Ascending aorta (tissue), 2 donors: ENCODE data around the gene PRIM1. TPM values are rescaled to one million over a fixed set of nuclear protein-coding genes. Genes with fewer than 3 reads are reported as not detected.

ENCODE experiments used
- DNase-seq, 2 donors: peaks; one replicate each; pipeline ENCODE4 v3.0.0-alpha.2; 2019; ENCODE audit warnings: low spot score in 2 of 2
- H3K27ac ChIP-seq, 2 donors: fragments of 200-600 bp; sonication (generic); one replicate each; pipeline ENCODE4 v1.5.1; 2016 to 2017; ENCODE audit warnings: mild to moderate bottlenecking in 1 of 2
- H3K27me3 ChIP-seq: fragments of 200-600 bp; sonication (generic); one replicate; pipeline ENCODE4 v1.5.1; 2017
- H3K36me3 ChIP-seq, 2 donors: fragments of 200-600 bp; sonication (generic); one replicate each; pipeline ENCODE4 v1.5.1; 2016
- H3K4me1 ChIP-seq, 2 donors: fragments of 200-600 bp; sonication (generic); one replicate each; pipeline ENCODE4 v1.5.1; 2016 to 2017; ENCODE audit warnings: mild to moderate bottlenecking in 1 of 2
- H3K4me3 ChIP-seq, 2 donors: fragments of 200-600 bp; sonication (generic); one replicate each; pipeline ENCODE4 v1.5.1; 2016 to 2017; ENCODE audit warnings: mild to moderate bottlenecking in 1 of 2
- H3K9me3 ChIP-seq, 2 donors: fragments of 200-600 bp; sonication (generic); one replicate each; pipeline ENCODE4 v1.5.1; 2016
- CTCF ChIP-seq, 3 experiments: fragments of 200-600 bp in 2 of 3; fragments of 450-650 bp in 1 of 3; sonication (generic) in 2 of 3; IDR thresholded peaks; one replicate each; pipeline ENCODE4 v1.5.1; 2016 to 2019; ENCODE audit warnings: antibody characterized with exemption in 3 of 3, mild to moderate bottlenecking in 1 of 3, moderate library complexity in 1 of 3
- intact Hi-C: fragments of 100-400 bp; cut with DNase I; formaldehyde crosslinking; loops from one replicate; pipeline ENCODE4 v1.15.1; 2023
- total RNA-seq: library from RNA; depleted of rRNA; stranded (reverse); fragments of >200 nt; gene quantifications from one replicate; pipeline ENCODE4 v1.1.0, GENCODE V29; 2016

Gene PRIM1
- total RNA-seq, 1 donor from 2014 or later = 20.9 TPM

- intact Hi-C loops = no loop called here
- no peaks in the 10 kb centered on the region for H3K36me3 ChIP-seq
- H3K27ac ChIP-seq = no peak overlapping the region
- TF ChIP-seq CTCF (IDR thresholded peaks at IDR 0.05) = no peak
- H3K4me3 ChIP-seq = no peak overlapping the region
- no peaks in the 10 kb centered on the region for H3K9me3 ChIP-seq
- no peaks in the 10 kb centered on the region for H3K4me1 ChIP-seq
- no peaks in the 10 kb centered on the region for H3K27me3 ChIP-seq
- no peak for DNase-seq
Observed at GRCh38 chr12:56787498-56787897, 35.4 kb upstream of the PRIM1 start.

DNA sequence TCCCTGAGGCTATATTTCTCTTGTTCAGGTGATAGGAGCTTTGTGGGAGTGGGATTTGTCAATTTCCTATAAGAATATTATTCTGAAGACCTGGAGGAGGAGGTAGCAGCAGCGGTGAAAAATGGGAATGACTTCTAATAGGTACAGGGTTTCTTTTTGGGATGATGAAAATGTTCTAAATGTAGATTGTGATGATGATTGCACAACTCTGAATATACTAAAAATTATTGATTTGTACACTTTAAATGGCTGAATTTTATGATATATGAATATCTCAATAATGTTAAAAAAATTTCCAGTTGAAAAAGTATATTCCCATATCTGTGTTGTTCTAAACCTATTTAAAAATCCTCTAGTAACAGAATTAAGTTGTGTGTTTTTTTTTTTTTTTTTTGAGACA, 33.8 kb upstream of the PRIM1 start:
- no peaks in the 10 kb centered on the region for H3K4me1 ChIP-seq
- no peak overlapping the region for H3K4me3 ChIP-seq
- H3K27me3 ChIP-seq = no peaks in the 10 kb centered on the region
- no peak for TF ChIP-seq CTCF (IDR thresholded peaks at IDR 0.05)
- no peak for DNase-seq
- intact Hi-C loops = no loop called here
- H3K36me3 ChIP-seq = no peaks in the 10 kb centered on the region
- H3K27ac ChIP-seq = no peak overlapping the region
- no peaks in the 10 kb centered on the region for H3K9me3 ChIP-seq

DNA sequence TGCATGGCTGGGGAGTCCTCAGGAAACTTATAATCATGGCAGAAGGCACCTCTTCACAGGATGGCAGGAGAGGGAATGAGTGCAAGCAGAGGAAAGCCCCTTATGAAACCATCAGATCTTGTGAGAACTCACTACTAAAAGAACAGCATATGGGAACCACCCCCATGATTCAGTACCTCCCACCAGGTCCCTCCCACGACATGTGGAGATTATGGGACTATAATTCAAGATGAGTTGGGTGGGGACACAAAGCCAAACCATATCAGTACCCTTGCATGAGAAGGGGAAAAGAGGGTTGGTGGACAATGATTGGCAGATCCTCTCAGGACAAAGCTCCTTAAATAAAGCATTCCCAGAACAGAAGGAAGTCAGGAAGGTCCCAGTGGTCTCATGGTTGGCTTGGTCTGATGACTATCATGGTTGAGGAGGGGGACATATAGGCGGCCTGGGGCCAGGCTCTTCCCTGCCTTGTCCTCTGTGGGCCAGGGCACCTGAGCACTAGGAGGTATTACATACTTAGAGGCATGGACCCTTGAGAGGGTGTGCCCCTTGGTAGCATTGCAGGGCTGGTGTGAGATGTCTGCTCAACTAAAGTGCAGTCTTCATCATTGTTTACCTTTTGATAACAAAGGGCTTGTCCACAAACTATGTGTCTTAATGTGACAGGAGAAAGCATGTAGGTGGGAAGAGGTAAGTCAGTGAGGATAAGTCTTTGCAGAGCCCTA, 33.2 kb upstream of the PRIM1 start:
- no peaks in the 10 kb centered on the region for H3K36me3 ChIP-seq
- no peak overlapping the region for H3K4me3 ChIP-seq
- H3K27me3 ChIP-seq = no peaks in the 10 kb centered on the region
- H3K27ac ChIP-seq = no peak overlapping the region
- no peak for DNase-seq
- no peaks in the 10 kb centered on the region for H3K9me3 ChIP-seq
- no peaks in the 10 kb centered on the region for H3K4me1 ChIP-seq
- TF ChIP-seq CTCF (IDR thresholded peaks at IDR 0.05) = no peak
- intact Hi-C loops = no loop called here

DNA sequence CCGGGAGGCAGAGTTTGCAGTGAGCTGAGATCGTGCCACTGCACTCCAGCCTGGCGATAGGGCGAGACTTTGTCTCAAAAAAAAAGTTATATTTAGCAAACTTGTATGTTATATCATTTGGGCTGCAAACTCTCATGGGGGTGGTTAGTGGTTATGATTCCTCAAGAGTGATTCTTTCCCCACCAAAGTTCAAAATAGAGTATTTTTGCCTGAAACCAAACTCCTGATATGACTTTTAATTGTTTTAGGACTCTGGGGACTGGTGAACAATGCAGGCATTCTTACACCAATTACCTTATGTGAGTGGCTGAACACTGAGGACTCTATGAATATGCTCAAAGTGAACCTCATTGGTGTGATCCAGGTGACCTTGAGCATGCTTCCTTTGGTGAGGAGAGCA, 29.6 kb upstream of the PRIM1 start:
- DNase-seq = no peak
- H3K27ac ChIP-seq = no peak overlapping the region
- no peaks in the 10 kb centered on the region for H3K4me1 ChIP-seq
- intact Hi-C loops = no loop called here
- H3K36me3 ChIP-seq = no peaks in the 10 kb centered on the region
- no peak overlapping the region for H3K4me3 ChIP-seq
- no peaks in the 10 kb centered on the region for H3K27me3 ChIP-seq
- H3K9me3 ChIP-seq = no peaks in the 10 kb centered on the region
- no peak for TF ChIP-seq CTCF (IDR thresholded peaks at IDR 0.05)

GRCh38 chr12:56778756-56779155, 26.6 kb upstream of the PRIM1 start:
- TF ChIP-seq CTCF (IDR thresholded peaks at IDR 0.05) = no peak
- Histone ChIP-seq H3K27me3 (no peaks in the 10 kb centered on the region), H3K27ac (no peak overlapping the region), H3K9me3 (no peaks in the 10 kb centered on the region), H3K4me3 (no peak overlapping the region), H3K36me3 (no peaks in the 10 kb centered on the region), H3K4me1 (no peaks in the 10 kb centered on the region)
- intact Hi-C loops = no loop called here
- no peak for DNase-seq

- intact Hi-C loops = no loop called here
Observed at GRCh38 chr12:56776654-56777053, 24.5 kb upstream of the PRIM1 start.

More at GRCh38 chr12:56776654-56777053, 24.5 kb upstream of the PRIM1 start:
- Histone ChIP-seq H3K27ac (no peak overlapping the region), H3K4me3 (no peak overlapping the region), H3K4me1 (no peaks in the 10 kb centered on the region), H3K36me3 (no peaks in the 10 kb centered on the region), H3K27me3 (no peaks in the 10 kb centered on the region), H3K9me3 (no peaks in the 10 kb centered on the region)
- no peak for DNase-seq
- TF ChIP-seq CTCF (IDR thresholded peaks at IDR 0.05) = no peak
